Panc1 (cell line): ENCODE measurements around the gene TMEM239. TPM values are rescaled to one million over a fixed set of nuclear protein-coding genes. Genes with fewer than 3 reads are reported as not detected.

Source experiments
- ATAC-seq: fragments of 200-7000 bp; cut with Tn5 transposase; 2 replicates; pipeline ENCODE4 v1.9.1; 2020; ENCODE audit warnings: mild to moderate bottlenecking, moderate library complexity
- BruUV-seq: library from RNA; stranded (reverse); fragments of 400-500 nt; replicated peaks from 2 replicates; lab custom pipeline; 2021; lab: Mats Ljungman, UMichigan
- CTCF ChIA-PET: fragments of 300-600 bp; sonication (Branson Sonifier 250); formaldehyde crosslinking; loops from one replicate; lab custom pipeline; 2022; ENCODE audit warnings: antibody characterized with exemption; lab: Charles Lee
- POLR2A ChIA-PET: fragments of 300-600 bp; sonication (Branson Sonifier 250); formaldehyde crosslinking; loops from one replicate; lab custom pipeline; 2022; ENCODE audit warnings: antibody characterized with exemption; lab: Charles Lee
- DNase-seq: peaks from one replicate; pipeline ENCODE4 v3.0.0-alpha.2; 2010; ENCODE audit warnings: low read depth, low spot score
- H3K27ac ChIP-seq: 2 replicates; pipeline ENCODE4 v1.5.1; 2011; ENCODE audit warnings: mild to moderate bottlenecking, low read length, inconsistent platforms
- H3K27me3 ChIP-seq: fragments of 200-500 bp; sonication (Bioruptor generic); 2 replicates; pipeline ENCODE4 v1.6.0; 2014; ENCODE audit warnings: low read length, inconsistent platforms; ENCODE audit not compliant: control insufficient read depth, insufficient read depth
- H3K36me3 ChIP-seq: fragments of 200-500 bp; sonication (Bioruptor generic); 2 replicates; pipeline ENCODE4 v1.5.1; 2014; ENCODE audit warnings: inconsistent platforms, mild to moderate bottlenecking, low read length, moderate library complexity; ENCODE audit not compliant: control insufficient read depth, insufficient read depth
- H3K4me1 ChIP-seq: 2 replicates; pipeline ENCODE4 v1.5.1; 2011; ENCODE audit warnings: inconsistent platforms, mild to moderate bottlenecking, low read length, moderate library complexity; ENCODE audit not compliant: control insufficient read depth, insufficient read depth
- H3K4me3 ChIP-seq, 2 experiments: 2 replicates each; pipeline ENCODE4 v1.5.1; 2011 to 2012; ENCODE audit warnings: low read depth in 2 of 2, low read length in 2 of 2, mild to moderate bottlenecking in 2 of 2, inconsistent platforms in 1 of 2, moderate library complexity in 1 of 2
- H3K9me3 ChIP-seq: fragments of 200-500 bp; sonication (Bioruptor generic); 2 replicates; pipeline ENCODE4 v1.5.1; 2014; ENCODE audit warnings: low read depth, mild to moderate bottlenecking, inconsistent platforms, low read length, moderate library complexity; ENCODE audit not compliant: control insufficient read depth, insufficient read depth
- POLR2AphosphoS5 ChIP-seq: IDR thresholded peaks from 2 replicates; pipeline ENCODE4 v1.6.1; 2012; ENCODE audit warnings: mild to moderate bottlenecking, low read depth, low read length, moderate library complexity
- SIN3A ChIP-seq: IDR thresholded peaks from 2 replicates; pipeline ENCODE4 v1.6.1; 2012; ENCODE audit warnings: low read depth, mild to moderate bottlenecking, low read length, moderate library complexity, borderline replicate concordance; ENCODE audit not compliant: insufficient read depth
- TCF7L2 ChIP-seq: IDR thresholded peaks from 2 replicates; pipeline ENCODE4 v1.6.1; 2011; ENCODE audit warnings: mild to moderate bottlenecking, low read depth, low read length, inconsistent platforms
- in situ Hi-C: cut with HindIII; loops from 2 replicates; pipeline ENCODE4 v1.10.0; 2016; ENCODE audit warnings: low sequenced_read_pairs, low pct_unique_long_range_greater_than_20kb
- intact Hi-C: fragments of 100-400 bp; cut with micrococcal nuclease; formaldehyde crosslinking; loops from one replicate; pipeline ENCODE4 v1.10.0; 2022; ENCODE audit not compliant: unreplicated experiment
- total RNA-seq: library from RNA; stranded (reverse); gene quantifications from one replicate; pipeline ENCODE4 v1.2.1, GENCODE V29; 2021; ENCODE audit not compliant: unreplicated experiment
- TF ChIP-seq, protein P1 (sequence below): fragments of 450-650 bp; IDR thresholded peaks from 2 replicates; pipeline ENCODE4 v1.5.1; 2017; ENCODE audit warnings: mild to moderate bottlenecking
- TF ChIP-seq, protein P2 (sequence below), 2 experiments: IDR thresholded peaks; 2 replicates each; pipeline ENCODE4 v1.6.1; 2011 to 2012; ENCODE audit warnings: low read depth in 2 of 2, control low read depth in 1 of 2, low read length in 1 of 2, mild to moderate bottlenecking in 1 of 2, moderate library complexity in 1 of 2; ENCODE audit not compliant: insufficient read depth in 1 of 2

TMEM239 gene
- total RNA-seq, 1 experiment from 2014 or later = not detected

DNA sequence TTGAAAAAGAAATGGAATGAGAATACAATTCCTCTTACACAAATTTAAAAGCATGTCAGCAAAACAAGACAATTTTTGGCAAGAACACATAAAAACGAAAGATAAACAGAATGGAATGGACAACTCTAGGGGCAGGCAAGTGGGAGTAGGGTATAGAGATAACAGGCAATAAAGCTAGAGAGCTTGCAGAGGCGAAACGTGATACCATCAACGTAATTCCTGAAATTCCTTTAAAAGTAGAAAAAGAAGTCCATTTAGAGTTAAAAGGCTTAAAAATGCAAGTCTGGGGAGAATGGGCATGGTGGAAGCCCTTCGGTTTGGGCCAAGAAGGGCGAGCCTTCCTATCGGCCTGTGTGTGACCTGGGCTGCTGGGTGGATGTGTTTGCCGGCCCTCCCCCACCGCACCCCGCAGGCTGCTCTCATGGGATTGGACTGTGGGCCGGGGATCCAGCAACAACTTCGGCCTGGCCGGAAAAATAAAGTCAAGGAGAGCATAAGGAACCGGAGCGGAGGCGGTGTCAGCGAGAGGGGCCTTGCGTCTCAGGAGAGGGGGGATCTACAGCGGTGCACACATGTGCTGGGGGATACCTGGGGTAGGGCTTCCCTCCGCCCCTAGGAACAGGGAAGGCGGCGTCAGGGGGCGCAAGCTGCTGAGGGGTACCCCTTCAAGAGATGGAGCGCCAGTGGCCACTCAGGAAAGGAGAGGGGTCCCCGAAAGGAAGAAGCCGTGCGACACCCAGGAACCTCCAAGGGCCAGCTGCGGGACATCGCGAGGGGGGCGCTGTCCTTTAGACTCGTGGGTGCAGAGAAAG, 4.1 kb downstream of the TMEM239 start:
- Histone ChIP-seq H3K36me3 (no peaks in the 10 kb centered on the region), H3K27ac (no peak overlapping the region), H3K27me3 (no peaks in the 10 kb centered on the region), H3K4me1 (no peaks in the 10 kb centered on the region), H3K4me3 (no peak overlapping the region), H3K9me3 (no peaks in the 10 kb centered on the region)
- ATAC-seq (no peak), DNase-seq (no peak)
- no TSS peak for BruUV-seq
- no peak for TF ChIP-seq SIN3A
- TF ChIP-seq, protein P1, sequence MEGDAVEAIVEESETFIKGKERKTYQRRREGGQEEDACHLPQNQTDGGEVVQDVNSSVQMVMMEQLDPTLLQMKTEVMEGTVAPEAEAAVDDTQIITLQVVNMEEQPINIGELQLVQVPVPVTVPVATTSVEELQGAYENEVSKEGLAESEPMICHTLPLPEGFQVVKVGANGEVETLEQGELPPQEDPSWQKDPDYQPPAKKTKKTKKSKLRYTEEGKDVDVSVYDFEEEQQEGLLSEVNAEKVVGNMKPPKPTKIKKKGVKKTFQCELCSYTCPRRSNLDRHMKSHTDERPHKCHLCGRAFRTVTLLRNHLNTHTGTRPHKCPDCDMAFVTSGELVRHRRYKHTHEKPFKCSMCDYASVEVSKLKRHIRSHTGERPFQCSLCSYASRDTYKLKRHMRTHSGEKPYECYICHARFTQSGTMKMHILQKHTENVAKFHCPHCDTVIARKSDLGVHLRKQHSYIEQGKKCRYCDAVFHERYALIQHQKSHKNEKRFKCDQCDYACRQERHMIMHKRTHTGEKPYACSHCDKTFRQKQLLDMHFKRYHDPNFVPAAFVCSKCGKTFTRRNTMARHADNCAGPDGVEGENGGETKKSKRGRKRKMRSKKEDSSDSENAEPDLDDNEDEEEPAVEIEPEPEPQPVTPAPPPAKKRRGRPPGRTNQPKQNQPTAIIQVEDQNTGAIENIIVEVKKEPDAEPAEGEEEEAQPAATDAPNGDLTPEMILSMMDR = no peak
- TF ChIP-seq, protein P2, sequence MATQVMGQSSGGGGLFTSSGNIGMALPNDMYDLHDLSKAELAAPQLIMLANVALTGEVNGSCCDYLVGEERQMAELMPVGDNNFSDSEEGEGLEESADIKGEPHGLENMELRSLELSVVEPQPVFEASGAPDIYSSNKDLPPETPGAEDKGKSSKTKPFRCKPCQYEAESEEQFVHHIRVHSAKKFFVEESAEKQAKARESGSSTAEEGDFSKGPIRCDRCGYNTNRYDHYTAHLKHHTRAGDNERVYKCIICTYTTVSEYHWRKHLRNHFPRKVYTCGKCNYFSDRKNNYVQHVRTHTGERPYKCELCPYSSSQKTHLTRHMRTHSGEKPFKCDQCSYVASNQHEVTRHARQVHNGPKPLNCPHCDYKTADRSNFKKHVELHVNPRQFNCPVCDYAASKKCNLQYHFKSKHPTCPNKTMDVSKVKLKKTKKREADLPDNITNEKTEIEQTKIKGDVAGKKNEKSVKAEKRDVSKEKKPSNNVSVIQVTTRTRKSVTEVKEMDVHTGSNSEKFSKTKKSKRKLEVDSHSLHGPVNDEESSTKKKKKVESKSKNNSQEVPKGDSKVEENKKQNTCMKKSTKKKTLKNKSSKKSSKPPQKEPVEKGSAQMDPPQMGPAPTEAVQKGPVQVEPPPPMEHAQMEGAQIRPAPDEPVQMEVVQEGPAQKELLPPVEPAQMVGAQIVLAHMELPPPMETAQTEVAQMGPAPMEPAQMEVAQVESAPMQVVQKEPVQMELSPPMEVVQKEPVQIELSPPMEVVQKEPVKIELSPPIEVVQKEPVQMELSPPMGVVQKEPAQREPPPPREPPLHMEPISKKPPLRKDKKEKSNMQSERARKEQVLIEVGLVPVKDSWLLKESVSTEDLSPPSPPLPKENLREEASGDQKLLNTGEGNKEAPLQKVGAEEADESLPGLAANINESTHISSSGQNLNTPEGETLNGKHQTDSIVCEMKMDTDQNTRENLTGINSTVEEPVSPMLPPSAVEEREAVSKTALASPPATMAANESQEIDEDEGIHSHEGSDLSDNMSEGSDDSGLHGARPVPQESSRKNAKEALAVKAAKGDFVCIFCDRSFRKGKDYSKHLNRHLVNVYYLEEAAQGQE (IDR thresholded peaks at IDR 0.05; ENCODE audit: insufficient read depth in 1 of 2, low read depth in 2 of 2, low read length in 1 of 2) = no peak
- in situ Hi-C loops = no loop called here
- intact Hi-C loops = no loop called here
- ChIA-PET CTCF (no interaction called here), POLR2A (interaction anchor here (0.6 kb wide), 1 partner anchor 8 kb away, joined by 3 read pairs; no protein-coding TSS in a partner anchor)

DNA sequence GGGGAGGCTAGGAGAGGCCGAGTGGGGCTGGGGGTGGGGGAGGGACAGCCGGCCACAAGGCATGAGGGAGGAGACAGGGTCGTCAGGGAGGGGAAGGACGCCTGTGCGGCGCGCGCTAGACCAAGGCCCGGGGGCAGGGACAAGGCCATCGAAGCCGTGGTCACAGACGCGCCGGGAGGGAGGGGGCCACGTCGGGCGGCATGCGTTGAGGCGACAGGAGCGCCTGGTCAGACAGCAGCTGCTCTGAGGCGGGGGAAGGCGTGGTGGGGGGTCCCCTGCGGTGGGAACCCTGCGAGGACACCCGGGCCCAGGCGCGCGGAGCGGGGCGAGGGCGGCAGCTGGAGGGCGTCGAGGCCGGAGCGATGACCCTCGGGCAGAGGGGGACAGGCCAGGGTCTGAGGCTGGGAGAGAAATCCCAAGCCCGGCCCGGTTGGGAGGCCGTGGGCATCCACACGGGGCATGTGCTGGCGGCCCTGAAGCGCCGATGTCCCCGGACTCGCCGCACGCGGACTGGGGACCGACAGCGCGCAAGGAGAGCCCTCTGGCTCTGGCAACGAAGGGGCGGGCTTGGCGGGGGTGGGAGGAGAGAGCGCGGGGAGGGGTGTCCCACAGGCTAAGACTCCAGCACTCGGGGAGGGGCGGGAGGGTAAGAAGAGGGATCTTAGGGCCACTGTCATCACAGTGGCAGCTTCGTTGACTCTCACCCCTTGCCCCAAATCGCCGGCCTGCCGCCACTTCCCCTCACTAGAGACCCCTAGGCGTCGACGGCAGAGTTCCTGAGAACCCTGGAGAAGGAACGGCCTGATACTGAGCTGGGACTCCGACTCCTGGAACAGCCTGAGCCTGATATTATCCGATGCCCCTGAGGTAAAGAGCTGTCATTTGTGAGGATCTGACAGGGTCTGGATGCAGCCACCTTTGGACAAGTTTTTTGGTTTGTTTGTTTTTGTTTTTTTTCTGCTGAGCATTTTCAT, 5.0 kb downstream of the TMEM239 start:
- no peaks in the 10 kb centered on the region for H3K9me3 ChIP-seq
- H3K4me1 ChIP-seq = no peaks in the 10 kb centered on the region
- DNase-seq = no peak
- ATAC-seq = peak; percentile 59
- in situ Hi-C loops (no loop called here), intact Hi-C loops (no loop called here)
- no peak overlapping the region for H3K4me3 ChIP-seq
- BruUV-seq = no TSS peak
- no peaks in the 10 kb centered on the region for H3K36me3 ChIP-seq
- POLR2A ChIA-PET = interaction anchor here (0.6 to 0.7 kb wide), 2 partner anchors 9 to 179 kb away, joined by 3 read pairs; no protein-coding TSS in a partner anchor
- CTCF ChIA-PET = no interaction called here
- H3K27ac ChIP-seq = no peak overlapping the region
- TF ChIP-seq POLR2AphosphoS5 = no peak
- TF ChIP-seq, protein P1 = no peak
- TF ChIP-seq, protein P2 (IDR thresholded peaks at IDR 0.05; ENCODE audit: insufficient read depth in 1 of 2, low read depth in 2 of 2, low read length in 1 of 2) = no peak
- TF ChIP-seq SIN3A = no peak
- TF ChIP-seq TCF7L2 = no peak
- H3K27me3 ChIP-seq = peaks cover 3% of the 10 kb centered on the region; the same call in 1 of the 2 replicates
